GM18508 (cell line): Measurements from ENCODE around the gene SFXN1.
"Not testable (repeated sequence)": the region's sequence is repeated elsewhere in the genome, so short reads cannot be mapped to it uniquely, and the experiment has no call there.

Experiments used
- ATAC-seq: cut with Tn5 transposase; IDR thresholded peaks from one replicate; pipeline ENCODE4 v1.9.1; 2021; ENCODE audit warnings: moderate number of reproducible peaks; ENCODE audit not compliant: insufficient read depth, unreplicated experiment

The SFXN1 gene

DNA sequence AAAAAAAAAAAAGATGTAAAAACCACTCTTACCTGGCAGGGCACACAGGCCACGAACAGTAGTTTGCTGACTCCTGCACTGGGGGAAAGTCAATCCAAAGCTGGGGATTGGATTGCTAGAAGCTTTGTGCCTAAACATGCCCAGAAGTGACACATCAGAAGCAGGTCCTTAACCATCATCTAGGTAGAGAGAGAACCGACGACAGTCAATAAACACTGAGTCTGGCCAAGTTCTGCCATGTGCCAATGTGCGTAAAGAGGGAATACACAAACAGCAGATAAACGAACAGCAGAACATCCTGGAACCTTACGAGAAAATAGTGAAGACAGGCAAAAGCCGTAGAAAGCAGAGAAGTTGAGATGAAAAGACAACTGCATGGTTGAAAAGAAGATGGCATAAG, 14.9 kb downstream of the SFXN1 start:
- ATAC-seq = no peak

DNA sequence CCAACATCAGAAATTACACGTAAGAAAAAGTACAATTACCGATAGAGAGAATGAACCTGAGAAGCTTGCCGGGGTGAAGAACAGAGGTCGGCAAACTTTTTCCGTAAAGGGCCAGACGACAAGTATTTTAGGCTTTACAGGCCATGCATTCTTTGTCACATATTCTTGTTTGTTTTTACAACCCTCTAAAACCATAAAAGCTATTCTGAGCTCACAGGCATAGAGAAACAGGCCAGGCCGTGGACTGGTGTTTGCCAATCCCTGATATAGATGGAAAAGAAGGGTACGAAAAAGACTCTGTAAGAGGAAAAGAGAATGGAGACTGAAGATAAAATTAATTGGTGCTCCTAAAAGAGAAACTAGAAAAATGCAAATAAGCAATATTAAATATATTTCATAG, 15.4 kb downstream of the SFXN1 start:
- no peak for ATAC-seq

GRCh38 chr5:175494264-175495183, 16.2 kb downstream of the SFXN1 start:
- no peak for ATAC-seq

GRCh38 chr5:175501759-175502158, 23.4 kb downstream of the SFXN1 start:
- no peak for ATAC-seq

GRCh38 chr5:175507671-175508070, 29.3 kb downstream of the SFXN1 start:
- not testable (repeated sequence) for ATAC-seq

DNA sequence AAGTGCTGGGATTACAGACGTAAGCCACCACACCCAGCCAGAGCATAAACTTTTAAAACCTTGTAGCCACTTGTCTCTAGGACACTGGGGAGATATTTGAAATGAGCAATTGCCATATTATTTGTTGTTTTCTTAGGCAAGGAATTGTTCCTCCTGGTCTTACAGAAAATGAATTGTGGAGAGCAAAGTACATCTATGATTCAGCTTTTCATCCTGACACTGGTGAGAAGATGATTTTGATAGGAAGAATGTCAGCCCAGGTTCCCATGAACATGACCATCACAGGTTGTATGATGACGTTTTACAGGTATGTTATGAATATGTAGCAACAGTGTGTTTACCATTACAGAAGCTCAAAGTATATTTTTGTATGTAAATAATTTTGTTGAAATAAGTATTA, 30.5 kb downstream of the SFXN1 start:
- no peak for ATAC-seq

GRCh38 chr5:175513297-175513696, 34.9 kb downstream of the SFXN1 start:
- ATAC-seq = no peak

- ATAC-seq = no peak
These were observed 35.4 kb downstream of the SFXN1 start for GRCh38 chr5:175513726-175514125.

DNA sequence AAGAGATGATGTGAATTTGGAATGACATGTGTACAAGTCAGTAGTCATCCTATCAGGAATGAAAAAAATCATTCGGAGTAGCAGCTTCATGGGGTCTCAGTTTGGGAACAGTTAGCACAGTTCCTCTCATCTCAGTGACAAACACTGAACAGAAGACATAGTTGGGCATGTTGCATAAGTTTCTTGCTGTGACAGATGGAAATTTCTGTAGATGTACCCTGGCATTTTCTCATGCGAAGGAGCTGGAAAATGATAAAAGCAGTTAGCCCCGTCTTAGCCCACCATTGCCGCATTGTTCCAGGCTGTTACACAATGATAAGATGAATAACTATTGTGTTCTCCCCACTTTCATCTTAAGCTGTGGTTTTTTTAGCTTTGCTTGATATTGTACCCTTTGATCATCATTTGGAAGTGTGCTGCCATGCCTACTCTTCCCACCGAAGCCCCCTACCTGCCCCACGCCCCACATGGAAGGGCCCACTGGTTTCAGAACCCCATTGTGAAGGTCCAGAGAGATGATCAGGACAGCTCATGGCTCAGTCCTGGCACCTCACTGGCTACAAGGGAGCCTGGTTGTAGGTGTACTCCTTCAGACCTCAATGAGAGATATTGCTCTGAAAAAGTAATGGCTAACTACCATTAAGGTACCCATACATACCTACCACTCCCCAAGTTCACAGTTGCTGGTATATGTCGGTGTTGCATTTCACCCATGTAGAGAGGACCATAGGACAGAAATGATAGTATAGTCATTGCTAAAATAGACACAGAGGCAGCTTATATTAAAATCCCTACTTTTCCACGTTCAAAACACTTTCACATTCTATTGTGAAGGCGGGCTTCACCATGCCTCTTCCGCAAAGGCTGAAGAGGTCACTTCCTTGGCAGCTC, 38.8 kb downstream of the SFXN1 start:
- no peak for ATAC-seq

DNA sequence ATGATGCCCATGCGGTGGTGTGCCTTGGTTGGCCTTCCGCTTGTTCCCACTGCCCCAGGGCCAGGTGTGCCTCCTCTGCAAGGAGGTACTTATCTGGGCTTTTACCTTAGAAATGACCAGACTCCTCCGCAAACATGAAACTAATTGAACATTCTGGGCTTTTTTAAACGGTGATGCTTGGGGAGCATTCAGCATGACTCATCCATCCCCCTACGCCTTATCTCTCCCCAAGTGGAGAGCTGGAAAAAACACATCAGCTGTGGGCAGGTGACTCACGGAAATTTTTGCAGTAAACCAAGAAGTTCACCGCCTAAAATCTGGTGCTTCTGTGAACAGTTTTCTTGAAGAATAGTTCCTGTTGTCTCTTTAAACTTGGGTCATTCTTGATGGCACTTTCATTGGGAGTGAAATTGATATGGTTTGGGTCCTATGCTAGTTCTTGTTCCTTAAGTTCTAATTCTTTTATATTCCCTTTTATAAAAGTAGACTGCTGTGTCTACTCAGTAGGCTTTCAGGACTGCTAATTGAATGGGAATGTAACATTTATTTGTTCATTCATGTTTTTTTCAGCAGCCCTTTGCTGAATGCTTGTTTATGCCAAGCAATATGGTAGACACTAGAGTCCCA, 39.6 kb downstream of the SFXN1 start:
- no peak for ATAC-seq

DNA sequence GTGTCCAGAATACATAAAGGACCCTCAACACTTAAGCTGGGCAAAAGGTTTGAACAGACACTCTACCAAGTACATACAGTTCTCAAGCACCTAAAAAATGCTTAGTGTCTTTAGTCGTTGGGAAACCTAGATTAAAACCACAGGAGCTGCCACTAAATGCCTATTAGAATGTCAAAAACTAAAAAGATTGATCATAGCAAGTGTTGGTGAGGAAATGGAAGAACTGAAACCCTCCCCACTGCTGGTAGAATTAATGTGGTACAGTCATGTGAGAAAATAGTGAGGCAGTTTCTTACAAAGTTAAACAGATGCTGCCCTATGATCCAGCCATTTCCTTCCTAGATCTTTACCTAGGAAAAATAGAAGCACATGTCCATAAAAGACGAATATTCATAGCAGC, 40.6 kb downstream of the SFXN1 start:
- no peak for ATAC-seq

GRCh38 chr5:175520321-175520720, 42.0 kb downstream of the SFXN1 start:
- ATAC-seq = no peak

GRCh38 chr5:175520873-175521272, 42.5 kb downstream of the SFXN1 start:
- no peak for ATAC-seq

- ATAC-seq = no peak
These were observed 43.0 kb downstream of the SFXN1 start for GRCh38 chr5:175521313-175521833.

- no peak for ATAC-seq
These were observed 44.9 kb downstream of the SFXN1 start for GRCh38 chr5:175523292-175523691.

DNA sequence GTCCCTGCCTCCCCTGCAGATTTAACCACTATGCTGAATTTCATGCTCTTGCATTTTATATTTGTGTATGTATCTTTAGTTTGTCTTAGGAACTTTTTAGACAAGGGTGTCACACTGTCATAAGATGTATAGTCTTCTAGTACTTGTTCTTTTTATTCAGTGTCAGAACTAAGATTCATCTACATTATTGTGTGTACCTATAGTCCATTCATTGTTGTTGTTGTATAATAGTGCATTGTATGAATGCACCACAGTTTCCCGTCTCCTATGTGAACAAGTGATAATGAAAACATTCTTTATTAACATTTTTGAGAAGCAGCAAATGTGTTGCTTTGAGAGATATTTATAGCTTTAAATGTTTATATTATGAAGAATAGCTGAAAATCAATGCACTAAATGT, 45.9 kb downstream of the SFXN1 start:
- no peak for ATAC-seq

- no peak for ATAC-seq
These were observed 48.3 kb downstream of the SFXN1 start for GRCh38 chr5:175526691-175527090.

- no peak for ATAC-seq
These were observed 53.0 kb downstream of the SFXN1 start for GRCh38 chr5:175531361-175531760.

DNA sequence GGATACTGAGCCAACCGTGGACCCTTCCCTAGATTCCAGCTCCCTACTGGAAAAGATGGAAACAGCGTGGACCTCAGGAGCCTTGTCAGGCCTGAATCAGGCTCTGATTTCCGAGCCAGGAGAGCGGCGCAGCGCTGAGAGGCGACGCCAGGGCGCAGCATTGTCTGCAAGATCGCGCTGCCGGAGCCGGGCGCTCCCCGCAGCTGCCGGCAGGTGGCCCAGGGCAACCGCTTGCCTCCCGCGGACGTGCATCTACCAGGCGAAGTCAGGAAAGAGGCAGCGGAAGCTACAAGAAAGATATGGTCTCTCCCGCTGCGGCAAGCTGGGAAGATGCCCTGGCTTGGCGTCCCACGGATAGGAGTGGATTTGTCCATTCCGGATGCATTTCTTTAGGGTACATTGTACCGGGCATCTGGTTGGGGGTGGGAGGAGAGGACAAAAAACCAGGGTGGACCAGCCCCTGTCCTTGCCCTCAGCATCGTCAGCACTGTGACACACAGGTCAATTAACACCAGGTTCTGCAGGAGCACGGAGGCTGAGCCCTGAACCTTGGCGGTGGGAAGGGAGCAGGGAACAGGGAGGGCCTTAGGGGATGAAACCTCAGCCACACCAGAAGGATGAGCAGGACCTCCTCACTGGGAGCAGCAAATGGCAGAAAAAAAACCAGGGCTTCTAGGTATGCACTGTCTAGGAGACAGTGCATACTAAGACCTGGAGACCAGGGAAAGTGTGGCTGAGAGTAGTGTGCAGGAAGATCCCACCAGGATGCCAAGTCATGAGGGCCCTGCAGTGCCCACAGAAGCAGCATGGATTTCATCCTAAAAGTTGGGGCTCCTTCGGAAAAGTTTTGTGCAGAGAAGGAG, 55.9 kb downstream of the SFXN1 start:
- ATAC-seq = no peak

- ATAC-seq = not testable (repeated sequence)
These were observed 57.0 kb downstream of the SFXN1 start for GRCh38 chr5:175535331-175535730.
